HEK293T (cell line): ENCODE measurements around the gene TLNRD1.

Experiments used
- ARNT ChIP-seq: fragments of 450-650 bp; IDR thresholded peaks from 2 replicates; pipeline ENCODE4 v1.6.1; 2017; ENCODE audit warnings: mild to moderate bottlenecking
- BHLHE40 ChIP-seq: fragments of 450-650 bp; IDR thresholded peaks from 2 replicates; pipeline ENCODE4 v1.6.1; 2016; ENCODE audit warnings: mild to moderate bottlenecking, moderate library complexity, borderline replicate concordance
- CTBP1 ChIP-seq: fragments of 450-650 bp; IDR thresholded peaks from 2 replicates; pipeline ENCODE4 v1.6.1; 2016; ENCODE audit warnings: borderline replicate concordance
- FOXA1 ChIP-seq: fragments of 450-650 bp; IDR thresholded peaks from 2 replicates; pipeline ENCODE4 v1.6.1; 2016; ENCODE audit warnings: mild to moderate bottlenecking
- FOXK2 ChIP-seq: fragments of 450-650 bp; IDR thresholded peaks from 2 replicates; pipeline ENCODE4 v1.6.1; 2016; ENCODE audit warnings: mild to moderate bottlenecking
- FOXM1 ChIP-seq: fragments of 450-650 bp; IDR thresholded peaks from 2 replicates; pipeline ENCODE4 v1.6.1; 2017; ENCODE audit warnings: mild to moderate bottlenecking, borderline replicate concordance
- HDGF ChIP-seq: fragments of 450-650 bp; IDR thresholded peaks from 2 replicates; pipeline ENCODE4 v1.6.1; 2017; ENCODE audit warnings: antibody characterized with exemption, borderline replicate concordance
- L3MBTL2 ChIP-seq: fragments of 450-650 bp; conservative IDR thresholded peaks from 2 replicates; pipeline ENCODE4 v1.6.1; 2016; ENCODE audit warnings: mild to moderate bottlenecking
- PKNOX1 ChIP-seq: fragments of 450-650 bp; IDR thresholded peaks from 2 replicates; pipeline ENCODE4 v1.6.1; 2016
- SP1 ChIP-seq: fragments of 450-650 bp; IDR thresholded peaks from 2 replicates; pipeline ENCODE4 v1.6.1; 2017
- SUZ12 ChIP-seq: fragments of 450-650 bp; IDR thresholded peaks from 2 replicates; pipeline ENCODE4 v1.6.1; 2016; ENCODE audit warnings: mild to moderate bottlenecking
- TARDBP ChIP-seq: fragments of 450-650 bp; IDR thresholded peaks from 2 replicates; pipeline ENCODE4 v1.6.1; 2016
- ZNF384 ChIP-seq: fragments of 450-650 bp; IDR thresholded peaks from 2 replicates; pipeline ENCODE4 v1.6.1; 2016

- TF ChIP-seq PKNOX1 (no peak), ZNF384 (no peak), TARDBP (no peak), FOXM1 (no peak), SP1 (no peak), FOXK2 (no peak), FOXA1 (no peak), CTBP1 (no peak), L3MBTL2 (no peak), HDGF (no peak), SUZ12 (no peak), BHLHE40 (no peak), ARNT (no peak)
Measured at GRCh38 chr15:81049835-81050234, 49.1 kb downstream of the TLNRD1 start.
